LoVo (cell line): Measurements from ENCODE around the gene NOS2.
"Not testable (repeated sequence)": the region's sequence is repeated elsewhere in the genome, so short reads cannot be mapped to it uniquely, and the experiment has no call there.

ENCODE experiments used
- DNase-seq: peaks from one replicate; pipeline ENCODE4 v3.0.0-alpha.2; 2016; ENCODE audit warnings: low spot score

NOS2 gene

GRCh38 chr17:27754549-27754948, 45.8 kb downstream of the NOS2 start:
- DNase-seq = no peak

GRCh38 chr17:27753726-27754125, 46.6 kb downstream of the NOS2 start:
- not testable (repeated sequence) for DNase-seq

- not testable (repeated sequence) for DNase-seq
Observed at GRCh38 chr17:27752831-27753619, 47.3 kb downstream of the NOS2 start.

GRCh38 chr17:27751622-27752490, 48.5 kb downstream of the NOS2 start:
- no peak for DNase-seq

GRCh38 chr17:27751166-27751565, 49.2 kb downstream of the NOS2 start:
- DNase-seq = no peak

GRCh38 chr17:27749562-27750150, 50.7 kb downstream of the NOS2 start:
- DNase-seq = not testable (repeated sequence)

GRCh38 chr17:27748360-27748825, 51.9 kb downstream of the NOS2 start:
- DNase-seq = no peak

- no peak for DNase-seq
Observed at GRCh38 chr17:27747462-27748359, 52.6 kb downstream of the NOS2 start.

GRCh38 chr17:27746881-27747280, 53.4 kb downstream of the NOS2 start:
- no peak for DNase-seq

GRCh38 chr17:27746320-27746719, 54.0 kb downstream of the NOS2 start:
- DNase-seq = not testable (repeated sequence)

- DNase-seq = not testable (repeated sequence)
Observed at GRCh38 chr17:27745207-27745830, 55.0 kb downstream of the NOS2 start.

- DNase-seq = no peak
Observed at GRCh38 chr17:27743281-27743885, 56.9 kb downstream of the NOS2 start.

- DNase-seq = no peak
Observed at GRCh38 chr17:27741971-27742575, 58.3 kb downstream of the NOS2 start.

GRCh38 chr17:27741361-27741861, 58.9 kb downstream of the NOS2 start:
- no peak for DNase-seq

- DNase-seq = not testable (repeated sequence)
Observed at GRCh38 chr17:27740541-27740940, 59.8 kb downstream of the NOS2 start.

- no peak for DNase-seq
Observed at GRCh38 chr17:27733773-27734172, 66.6 kb downstream of the NOS2 start.

- not testable (repeated sequence) for DNase-seq
Observed at GRCh38 chr17:27732746-27733145, 67.6 kb downstream of the NOS2 start.

GRCh38 chr17:27725982-27726381, 74.3 kb downstream of the NOS2 start:
- DNase-seq = not testable (repeated sequence)

- DNase-seq = no peak
Observed at GRCh38 chr17:27721797-27722196, 78.5 kb downstream of the NOS2 start.
